Activated CD4-positive, alpha-beta memory T cell treated with anti-CD3 and anti-CD28 coated beads, Interleukin-2, amount 10 ng/mL, durations not matched to agents 7 days and 5 days (primary cell): ENCODE data around the gene MIP. TPM values are rescaled to one million over a fixed set of nuclear protein-coding genes. Genes with fewer than 3 reads are reported as not detected.
"Not testable (repeated sequence)": the region's sequence is repeated elsewhere in the genome, so short reads cannot be mapped to it uniquely, and the experiment has no call there.

Experiments
- CTCF ChIA-PET: fragments of 350-600 bp; sonication (Branson Sonifier 250); formaldehyde crosslinking; loops from one replicate; lab custom pipeline; 2021; ENCODE audit warnings: antibody characterized with exemption, inconsistent platforms; lab: Charles Lee
- POLR2A ChIA-PET: fragments of 350-600 bp; sonication (Branson Sonifier 250); formaldehyde crosslinking; loops from one replicate; lab custom pipeline; 2021; ENCODE audit warnings: antibody characterized with exemption; lab: Charles Lee
- DNase-seq: peaks from one replicate; pipeline ENCODE4 v3.0.0-alpha.2; 2020
- H3K27ac Mint-ChIP-seq: one replicate; pipeline ENCODE4 v1.8.0; 2021; ENCODE audit warnings: mild to moderate bottlenecking, mixed read lengths
- H3K27me3 Mint-ChIP-seq: one replicate; pipeline ENCODE4 v1.8.0; 2021; ENCODE audit warnings: mixed read lengths
- H3K36me3 Mint-ChIP-seq: one replicate; pipeline ENCODE4 v1.8.0; 2021; ENCODE audit warnings: low read depth, mixed read lengths
- H3K4me1 Mint-ChIP-seq: one replicate; pipeline ENCODE4 v1.8.0; 2021; ENCODE audit warnings: mixed read lengths
- H3K4me3 Mint-ChIP-seq: one replicate; pipeline ENCODE4 v1.8.0; 2021; ENCODE audit warnings: mild to moderate bottlenecking, mixed read lengths
- H3K9me3 Mint-ChIP-seq: one replicate; pipeline ENCODE4 v1.8.0; 2021; ENCODE audit warnings: mixed read lengths
- total RNA-seq, 2 experiments: library from RNA; stranded (reverse); gene quantifications; one replicate each; pipeline ENCODE4 v1.2.3, GENCODE V29; 2021

The MIP gene
- total RNA-seq, 2 experiments from 2014 or later: not detected

DNA sequence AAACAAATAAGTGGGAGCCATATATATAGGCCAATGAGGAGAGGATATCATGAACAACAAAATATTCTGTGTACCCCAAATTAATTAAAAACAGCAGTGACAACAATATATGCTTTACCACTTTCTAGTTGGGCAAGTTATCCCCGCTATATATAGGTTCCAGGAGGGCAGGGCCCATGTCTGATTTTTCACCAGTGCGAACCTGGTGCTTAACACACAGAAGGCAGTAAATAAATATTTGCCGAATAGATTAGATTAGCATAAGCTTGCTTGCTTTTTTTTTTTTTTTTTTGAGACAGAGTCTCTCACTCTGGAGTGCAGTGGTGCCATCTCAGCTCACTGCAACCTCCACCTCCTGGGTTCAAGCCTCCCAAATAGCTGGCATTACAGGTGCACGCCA, 3.4 kb upstream of the MIP start:
- CTCF ChIA-PET: interaction anchor here (1.4 kb wide), 1 partner anchor 9 kb away, joined by 3 read pairs; the partner anchor contains the start of gene TIMELESS
- Mint-ChIP-seq H3K27me3 (peaks cover 2% of the 10 kb centered on the region), H3K4me1 (no peaks in the 10 kb centered on the region), H3K36me3 (no peaks in the 10 kb centered on the region), H3K4me3 (no peak overlapping the region), H3K27ac (no peak overlapping the region), H3K9me3 (no peaks in the 10 kb centered on the region)
- DNase-seq: no peak
- POLR2A ChIA-PET: interaction anchor here (2.7 to 7.6 kb wide), 2 partner anchors 9 to 10 kb away, joined by 10 to 66 read pairs; partner anchors contain the start of genes SPRYD4 and TIMELESS

DNA sequence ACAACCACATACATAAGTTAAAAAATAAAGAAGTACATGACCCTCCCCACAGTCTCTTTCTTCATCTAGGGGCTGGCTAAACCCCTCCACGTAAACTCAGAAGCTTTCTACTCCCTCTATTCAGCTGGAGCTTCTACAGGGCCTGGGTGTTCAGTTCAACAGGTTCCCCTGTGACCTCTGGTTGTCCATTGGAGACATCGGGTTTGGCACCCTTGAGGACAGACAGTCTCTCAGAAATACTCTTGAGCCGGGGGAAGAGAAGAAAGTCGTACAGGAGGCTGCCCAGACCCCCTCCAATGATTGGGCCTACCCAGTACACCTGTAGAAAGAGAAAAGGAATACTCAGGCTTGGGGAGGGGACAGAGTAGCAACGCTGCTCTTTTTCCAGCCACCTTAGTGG, 3.3 kb downstream of the MIP start:
- Mint-ChIP-seq H3K4me1 (peaks cover 27% of the 10 kb centered on the region), H3K27ac (no peak overlapping the region), H3K36me3 (peaks cover 7% of the 10 kb centered on the region), H3K27me3 (peaks cover 6% of the 10 kb centered on the region), H3K4me3 (no peak overlapping the region), H3K9me3 (no peaks in the 10 kb centered on the region)
- ChIA-PET CTCF (interaction anchor here (0.5 to 5.7 kb wide), 3 partner anchors 11 to 248 kb away, joined by 3 to 50 read pairs (median 12); no protein-coding TSS in a partner anchor), POLR2A (interaction anchor here (4.5 kb wide), 1 partner anchor 18 kb away, joined by 27 read pairs; the partner anchor contains the start of gene SPRYD4)
- DNase-seq: no peak

DNA sequence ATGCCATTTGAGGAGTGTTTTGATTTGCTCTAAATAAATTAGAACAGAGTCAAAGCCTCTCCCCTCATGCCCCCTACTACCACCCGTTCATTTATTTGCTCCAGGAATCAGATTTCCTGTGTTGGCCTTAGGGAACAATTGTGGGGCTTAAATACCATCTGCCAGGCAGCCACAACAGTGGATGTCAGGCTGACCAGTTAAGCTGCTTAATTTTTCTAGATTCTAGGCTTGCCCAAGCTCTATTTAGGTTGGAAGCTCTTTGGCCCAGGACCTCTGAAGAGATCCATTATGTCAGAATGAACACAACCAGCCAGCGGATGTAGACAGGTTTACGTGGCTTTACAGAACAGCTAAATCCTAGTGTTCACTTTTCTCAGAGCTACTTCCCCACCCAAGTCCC, 4.2 kb downstream of the MIP start:
- H3K27ac Mint-ChIP-seq: no peak overlapping the region
- POLR2A ChIA-PET: interaction anchor here (1.1 to 4.5 kb wide), 7 partner anchors 11 to 237 kb away, joined by 3 to 66 read pairs (median 22); partner anchors contain the start of genes CNPY2, PAN2, SPRYD4 and STAT2

DNA sequence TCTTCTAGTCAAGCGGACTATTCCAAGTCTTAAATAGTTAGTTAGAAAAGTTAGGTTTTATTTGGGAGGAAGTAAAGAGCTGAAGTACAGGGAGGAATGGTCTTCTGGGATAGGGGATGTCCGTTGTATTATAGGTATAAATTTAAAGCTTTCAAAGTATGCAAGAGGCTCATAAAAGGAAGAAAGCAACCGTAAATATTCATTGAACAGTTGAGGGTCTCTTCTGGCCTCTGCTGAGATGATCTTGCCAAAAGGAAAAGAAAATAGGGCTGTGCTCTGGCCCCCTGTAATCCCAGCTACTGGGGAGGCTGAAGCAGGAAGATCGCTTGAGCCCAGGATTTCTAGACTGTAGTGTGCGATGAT, 4.9 kb downstream of the MIP start:
- H3K9me3 Mint-ChIP-seq: no peaks in the 10 kb centered on the region
- peaks cover 32% of the 10 kb centered on the region for H3K4me1 Mint-ChIP-seq
- peak overlapping the region; percentile 81 for H3K27ac Mint-ChIP-seq
- ChIA-PET POLR2A (interaction anchor here (1.0 to 4.5 kb wide), 24 partner anchors 12 to 442 kb away, joined by 3 to 66 read pairs (median 6); partner anchors contain the start of genes ANKRD52, CNPY2, GLS2 and IL23A), CTCF (interaction anchor here (0.6 to 5.7 kb wide), 9 partner anchors 9 to 260 kb away, joined by 3 to 50 read pairs (median 5); partner anchors contain the start of genes CS and SMARCC2)
- no peak for DNase-seq
- H3K4me3 Mint-ChIP-seq: peak overlapping the region; percentile 89
- H3K27me3 Mint-ChIP-seq: peaks cover 4% of the 10 kb centered on the region
- peaks cover 16% of the 10 kb centered on the region for H3K36me3 Mint-ChIP-seq

More for the DNA sequence above, 4.2 kb downstream of the MIP start:
- peaks cover 29% of the 10 kb centered on the region for H3K4me1 Mint-ChIP-seq
- peaks cover 4% of the 10 kb centered on the region for H3K27me3 Mint-ChIP-seq
- H3K4me3 Mint-ChIP-seq: peak overlapping the region; percentile 89
- DNase-seq: no peak
- peaks cover 11% of the 10 kb centered on the region for H3K36me3 Mint-ChIP-seq
- H3K9me3 Mint-ChIP-seq: no peaks in the 10 kb centered on the region
- CTCF ChIA-PET: interaction anchor here (0.6 to 5.7 kb wide), 5 partner anchors 9 to 242 kb away, joined by 3 to 50 read pairs (median 5); partner anchors contain the start of gene CS

DNA sequence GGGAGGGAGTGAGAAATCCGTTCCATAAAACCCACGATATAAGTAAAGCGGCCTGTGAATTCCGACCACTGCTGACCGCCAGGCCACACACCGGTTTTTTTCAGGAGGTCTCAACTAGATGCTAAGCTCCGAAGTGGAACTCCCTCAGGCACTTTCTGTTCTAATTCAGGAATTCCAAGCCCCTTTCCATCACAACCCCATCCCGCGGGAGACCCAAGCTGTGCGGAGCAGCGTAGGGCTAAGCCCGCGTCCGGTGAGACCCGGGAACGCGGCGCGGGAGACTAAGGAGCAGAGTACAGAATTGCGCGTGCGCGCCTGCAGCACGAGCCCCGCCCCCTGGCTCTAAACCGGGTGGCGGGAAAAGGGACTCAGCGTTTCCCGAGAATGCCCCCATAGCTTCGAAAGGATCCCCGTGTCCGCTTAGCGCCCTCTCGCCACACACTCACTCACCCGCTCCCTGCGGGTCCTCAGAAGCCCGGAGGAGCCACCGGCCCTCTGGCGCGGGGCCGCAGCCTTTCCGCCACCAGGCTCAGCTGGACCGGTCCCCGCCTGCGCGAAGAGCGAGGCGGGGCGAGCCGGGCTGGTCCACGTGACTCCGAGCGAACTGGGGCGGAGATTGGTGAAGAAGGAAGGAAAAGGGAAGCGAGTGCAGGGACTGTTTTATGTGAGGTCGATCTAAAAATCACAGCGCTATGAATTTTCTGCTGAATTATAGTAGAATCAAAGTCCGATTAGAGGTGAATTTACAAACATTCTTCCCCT, 5.4 kb downstream of the MIP start, which contains the start of gene TIMELESS:
Gene TIMELESS, minus strand, starts transcription at position 567 of the 762 bp plus-strand sequence. CDS start 15,256 bp downstream, outside the sequence.
- peak; percentile 87 for DNase-seq
- peak within 1 kb of the TSS; percentile 81 for H3K27ac Mint-ChIP-seq
- H3K9me3 Mint-ChIP-seq: no peaks in the 10 kb centered on the region
- H3K27me3 Mint-ChIP-seq: peaks cover 4% of the 10 kb centered on the region
- POLR2A ChIA-PET: interaction anchor here (0.8 to 4.5 kb wide), 27 partner anchors 12 to 442 kb away, joined by 3 to 66 read pairs (median 5); partner anchors contain the start of genes ANKRD52, CNPY2, GLS2 and IL23A
- peaks cover 21% of the 10 kb centered on the region for H3K36me3 Mint-ChIP-seq
- H3K4me3 Mint-ChIP-seq: peak within 1 kb of the TSS; percentile 89
- H3K4me1 Mint-ChIP-seq: peaks cover 36% of the 10 kb centered on the region
- CTCF ChIA-PET: interaction anchor here (0.6 to 5.7 kb wide), 10 partner anchors 9 to 260 kb away, joined by 3 to 50 read pairs (median 5); partner anchors contain the start of genes SMARCC2 and STAT2

DNA sequence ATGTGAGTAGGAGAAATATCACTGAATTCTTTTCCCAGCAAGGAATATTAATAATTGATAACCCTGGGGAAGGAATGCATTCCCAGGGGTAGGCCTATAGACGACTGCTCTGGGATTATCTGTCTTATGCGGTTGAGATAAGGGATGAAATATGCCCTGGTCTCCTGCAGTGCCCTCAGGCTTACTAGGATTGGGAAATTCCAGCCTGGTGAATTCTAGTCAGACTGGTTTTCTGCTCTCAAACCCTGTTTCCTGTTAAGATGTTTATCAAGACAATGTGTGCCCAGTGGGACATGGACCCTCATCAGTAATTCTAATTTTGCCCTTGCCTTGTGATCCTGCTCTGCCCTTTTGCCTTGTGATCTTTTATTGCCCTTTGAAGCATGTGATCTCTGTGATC, 11.2 kb downstream of the MIP start:
- H3K27me3 Mint-ChIP-seq, H3K9me3 Mint-ChIP-seq, POLR2A ChIA-PET, H3K27ac Mint-ChIP-seq, DNase-seq, H3K4me3 Mint-ChIP-seq: not testable (repeated sequence)
- Mint-ChIP-seq H3K36me3 (peaks cover 33% of the 10 kb centered on the region), H3K4me1 (peaks cover 31% of the 10 kb centered on the region)
- CTCF ChIA-PET: interaction anchor here (0.7 kb wide), 2 partner anchors 36 to 463 kb away, joined by 3 to 5 read pairs; no protein-coding TSS in a partner anchor

DNA sequence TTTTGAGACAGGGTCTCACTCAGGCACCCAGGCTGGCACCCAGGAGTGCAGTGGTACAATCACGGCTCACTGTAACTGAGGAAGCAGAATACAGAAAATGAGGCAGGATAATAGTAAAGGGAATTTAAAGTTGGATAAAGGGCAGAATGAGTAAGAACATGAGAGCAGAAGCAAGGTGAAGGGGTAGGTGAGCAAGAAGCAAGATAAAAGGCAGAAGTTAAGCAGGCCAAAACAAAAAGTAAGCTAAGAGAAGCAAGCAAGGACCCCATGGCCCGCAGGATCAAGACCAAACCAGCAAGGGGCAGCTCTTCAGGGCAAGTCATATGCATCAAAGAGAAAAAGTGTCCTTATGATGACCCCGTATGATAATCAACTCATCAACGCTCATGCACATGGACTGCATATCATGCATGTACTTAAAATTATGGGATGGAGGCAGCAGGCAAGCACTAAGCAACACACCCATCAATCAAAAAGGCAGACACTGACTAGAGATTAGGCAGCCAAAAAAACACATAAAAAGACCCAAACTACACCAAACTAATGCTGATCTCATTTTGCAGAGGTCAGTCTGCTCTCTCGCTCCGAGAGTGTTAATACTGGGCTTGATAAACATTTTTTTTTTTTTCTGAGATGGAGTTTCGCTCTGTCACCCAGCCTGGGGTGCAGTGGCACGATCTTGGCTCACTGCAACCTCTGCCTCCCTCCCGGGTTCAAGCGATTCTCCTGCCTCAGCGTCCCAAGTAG, 16.9 kb downstream of the MIP start:
- peaks cover 14% of the 10 kb centered on the region for H3K36me3 Mint-ChIP-seq

DNA sequence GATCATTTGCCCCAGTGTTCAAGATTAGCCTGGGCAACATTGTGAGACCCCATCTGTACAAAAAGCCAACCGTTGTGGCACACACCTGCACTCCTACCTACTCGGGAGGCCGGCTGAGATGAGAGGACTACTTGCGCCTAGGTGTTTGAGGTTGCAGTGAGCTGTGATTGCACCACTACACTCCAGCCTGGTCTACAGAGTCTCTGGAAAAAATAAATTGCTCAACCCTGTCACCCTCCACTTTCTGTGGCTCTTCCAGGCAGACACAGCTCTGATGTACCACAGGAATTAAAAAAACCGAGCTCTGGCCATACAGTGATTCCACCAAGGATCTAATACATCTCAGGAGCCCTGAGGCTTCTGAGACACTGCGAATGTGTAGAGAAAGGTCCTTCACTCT, 19.6 kb downstream of the MIP start:
- ChIA-PET CTCF (interaction anchor here (0.5 to 1.6 kb wide), 2 partner anchors 19 to 29 kb away, joined by 3 to 6 read pairs; no protein-coding TSS in a partner anchor), POLR2A (no interaction called here)
- Mint-ChIP-seq H3K4me1 (no peaks in the 10 kb centered on the region), H3K27me3 (no peaks in the 10 kb centered on the region), H3K27ac (no peak overlapping the region), H3K36me3 (peaks cover 20% of the 10 kb centered on the region), H3K9me3 (no peaks in the 10 kb centered on the region), H3K4me3 (no peak overlapping the region)
- DNase-seq: no peak

More for the DNA sequence above, 16.9 kb downstream of the MIP start:
- no peak for DNase-seq
- no peak overlapping the region for H3K27ac Mint-ChIP-seq
- ChIA-PET POLR2A (no interaction called here), CTCF (interaction anchor here (0.8 to 1.2 kb wide), 2 partner anchors 26 to 121 kb away, joined by 3 to 4 read pairs; partner anchors contain the start of gene CNPY2)
- H3K27me3 Mint-ChIP-seq: no peaks in the 10 kb centered on the region
- no peak overlapping the region for H3K4me3 Mint-ChIP-seq
- H3K4me1 Mint-ChIP-seq: peaks cover 4% of the 10 kb centered on the region
- H3K9me3 Mint-ChIP-seq: no peaks in the 10 kb centered on the region

DNA sequence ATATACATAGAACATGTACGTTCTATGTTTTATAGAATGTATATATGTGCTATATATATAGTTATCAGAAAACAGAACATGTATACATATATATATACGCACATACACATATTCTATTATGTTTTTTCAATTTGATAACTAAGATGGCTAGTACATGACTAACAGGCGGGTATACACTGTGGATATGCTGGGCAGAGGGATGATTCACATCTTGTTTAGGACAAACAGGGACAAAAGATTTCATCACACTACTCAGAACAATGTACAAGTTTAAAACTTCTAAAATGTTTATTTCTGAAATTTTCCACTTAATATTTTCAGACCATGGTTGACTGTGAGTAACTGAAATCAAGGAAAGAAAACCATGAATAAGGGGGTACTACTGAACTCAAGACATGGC, 22.6 kb downstream of the MIP start:
- ChIA-PET CTCF (no interaction called here), POLR2A (no interaction called here)
- DNase-seq: no peak
- Mint-ChIP-seq H3K36me3 (peaks cover 42% of the 10 kb centered on the region), H3K4me3 (no peak overlapping the region), H3K27ac (no peak overlapping the region), H3K9me3 (no peaks in the 10 kb centered on the region), H3K27me3 (no peaks in the 10 kb centered on the region), H3K4me1 (no peaks in the 10 kb centered on the region)

DNA sequence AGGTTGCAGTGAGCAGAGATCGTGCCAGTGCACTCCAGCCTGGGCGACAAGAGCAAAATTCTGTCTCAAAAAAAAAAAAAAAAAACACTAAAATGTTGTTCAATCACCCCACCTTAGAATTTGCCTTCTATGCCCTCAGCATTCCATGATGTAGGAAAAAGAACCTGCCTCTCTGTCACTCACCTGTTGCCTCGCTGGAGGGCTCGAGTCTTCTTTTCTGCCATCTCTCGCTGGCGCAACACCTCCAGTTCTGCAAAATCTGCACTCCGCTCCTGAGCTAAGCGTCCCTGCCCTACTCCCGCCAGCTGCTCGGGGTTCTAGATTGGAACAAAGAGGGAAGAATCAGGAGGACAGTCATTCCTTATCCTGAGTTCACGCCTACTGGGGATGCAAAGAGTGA, 23.2 kb downstream of the MIP start:
- ChIA-PET CTCF (interaction anchor here (0.7 kb wide), 1 partner anchor 41 kb away, joined by 4 read pairs; no protein-coding TSS in a partner anchor), POLR2A (no interaction called here)
- Mint-ChIP-seq H3K9me3 (no peaks in the 10 kb centered on the region), H3K27me3 (no peaks in the 10 kb centered on the region), H3K36me3 (peaks cover 40% of the 10 kb centered on the region), H3K4me1 (no peaks in the 10 kb centered on the region), H3K4me3 (no peak overlapping the region), H3K27ac (no peak overlapping the region)
- DNase-seq: no peak

DNA sequence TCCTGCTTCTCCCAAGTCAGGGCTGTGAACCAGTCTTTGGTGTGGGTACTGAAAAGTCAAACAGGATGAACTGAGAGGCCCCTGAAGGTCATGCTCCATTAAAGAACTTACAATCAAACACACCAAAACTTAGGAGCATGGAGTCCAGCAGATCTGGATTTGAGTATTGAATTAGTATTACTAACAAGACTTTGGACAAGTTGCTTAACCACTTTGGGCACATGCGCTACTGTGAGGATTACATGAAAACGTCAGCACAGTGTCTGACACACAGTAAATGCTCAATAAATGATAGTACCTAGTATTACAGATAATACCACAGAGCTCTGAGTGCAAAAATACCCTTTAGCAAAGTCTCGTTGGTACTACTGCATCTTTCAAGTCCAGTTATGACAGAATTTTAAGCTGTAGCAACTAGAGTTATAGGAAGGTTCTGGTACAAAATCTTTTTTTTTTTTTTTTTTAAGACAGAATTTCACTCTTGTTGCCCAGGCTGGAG, 28.5 kb downstream of the MIP start:
- H3K27ac Mint-ChIP-seq: no peak overlapping the region
- ChIA-PET POLR2A (no interaction called here), CTCF (interaction anchor here (0.6 to 2.4 kb wide), 3 partner anchors 36 to 110 kb away, joined by 3 to 8 read pairs (median 4); no protein-coding TSS in a partner anchor)
- no peak for DNase-seq
- H3K4me3 Mint-ChIP-seq: no peak overlapping the region
- H3K9me3 Mint-ChIP-seq: no peaks in the 10 kb centered on the region
- no peaks in the 10 kb centered on the region for H3K27me3 Mint-ChIP-seq
- peaks cover 5% of the 10 kb centered on the region for H3K4me1 Mint-ChIP-seq
- peaks cover 62% of the 10 kb centered on the region for H3K36me3 Mint-ChIP-seq

DNA sequence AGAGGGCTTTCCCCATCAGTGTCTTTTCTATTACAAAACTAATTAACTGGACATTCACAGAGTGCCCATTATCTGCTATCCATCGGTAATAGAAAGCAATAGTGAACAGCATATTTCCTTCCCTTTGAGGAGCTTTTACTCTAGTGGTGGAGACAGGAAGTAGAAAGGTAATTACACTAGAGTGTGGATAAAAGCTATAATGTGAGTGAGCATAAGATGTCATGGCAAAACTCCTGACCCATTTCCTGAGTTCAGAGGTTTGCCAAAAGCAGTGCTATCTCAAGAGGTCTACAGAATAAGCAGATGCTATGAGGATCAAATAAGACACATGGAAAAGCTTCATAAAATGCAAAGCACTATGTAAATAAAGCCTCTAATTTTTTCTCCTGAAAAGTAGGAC, 29.3 kb downstream of the MIP start:
- Mint-ChIP-seq H3K36me3 (peaks cover 65% of the 10 kb centered on the region), H3K9me3 (no peaks in the 10 kb centered on the region), H3K4me1 (peaks cover 5% of the 10 kb centered on the region), H3K27me3 (no peaks in the 10 kb centered on the region), H3K27ac (no peak overlapping the region), H3K4me3 (no peak overlapping the region)
- DNase-seq: no peak
- ChIA-PET CTCF (interaction anchor here (1.2 to 2.4 kb wide), 2 partner anchors 35 to 38 kb away, joined by 3 to 8 read pairs; no protein-coding TSS in a partner anchor), POLR2A (no interaction called here)
